Measurements from ENCODE around the gene COX19.

DNA sequence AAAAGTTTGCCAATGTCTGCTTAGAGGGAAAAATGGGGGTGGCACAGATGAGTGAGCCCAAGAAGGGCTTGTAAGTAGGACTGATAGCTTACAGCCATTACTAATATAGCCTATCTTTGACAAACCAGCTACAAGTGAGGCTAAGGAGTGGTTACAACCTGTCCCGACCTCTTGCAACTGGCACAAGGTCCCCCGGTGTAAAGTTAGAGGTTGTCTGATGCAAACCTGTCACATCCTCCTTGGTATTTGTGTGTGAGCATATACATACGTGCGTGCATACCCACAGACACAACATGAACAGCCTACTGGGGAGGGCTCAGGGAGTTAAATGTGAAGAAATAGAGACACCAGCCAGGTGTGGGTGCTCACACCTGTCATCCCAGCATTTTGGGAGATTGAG, 35.5 kb downstream of the COX19 start:
- no peak for TF ChIP-seq POLR2AphosphoS5 (IDR thresholded peaks at IDR 0.05; ENCODE audit: low read depth, low read length)
- TF ChIP-seq, protein P1, sequence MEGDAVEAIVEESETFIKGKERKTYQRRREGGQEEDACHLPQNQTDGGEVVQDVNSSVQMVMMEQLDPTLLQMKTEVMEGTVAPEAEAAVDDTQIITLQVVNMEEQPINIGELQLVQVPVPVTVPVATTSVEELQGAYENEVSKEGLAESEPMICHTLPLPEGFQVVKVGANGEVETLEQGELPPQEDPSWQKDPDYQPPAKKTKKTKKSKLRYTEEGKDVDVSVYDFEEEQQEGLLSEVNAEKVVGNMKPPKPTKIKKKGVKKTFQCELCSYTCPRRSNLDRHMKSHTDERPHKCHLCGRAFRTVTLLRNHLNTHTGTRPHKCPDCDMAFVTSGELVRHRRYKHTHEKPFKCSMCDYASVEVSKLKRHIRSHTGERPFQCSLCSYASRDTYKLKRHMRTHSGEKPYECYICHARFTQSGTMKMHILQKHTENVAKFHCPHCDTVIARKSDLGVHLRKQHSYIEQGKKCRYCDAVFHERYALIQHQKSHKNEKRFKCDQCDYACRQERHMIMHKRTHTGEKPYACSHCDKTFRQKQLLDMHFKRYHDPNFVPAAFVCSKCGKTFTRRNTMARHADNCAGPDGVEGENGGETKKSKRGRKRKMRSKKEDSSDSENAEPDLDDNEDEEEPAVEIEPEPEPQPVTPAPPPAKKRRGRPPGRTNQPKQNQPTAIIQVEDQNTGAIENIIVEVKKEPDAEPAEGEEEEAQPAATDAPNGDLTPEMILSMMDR (IDR thresholded peaks at IDR 0.05) = no peak
- TF ChIP-seq, protein P2, sequence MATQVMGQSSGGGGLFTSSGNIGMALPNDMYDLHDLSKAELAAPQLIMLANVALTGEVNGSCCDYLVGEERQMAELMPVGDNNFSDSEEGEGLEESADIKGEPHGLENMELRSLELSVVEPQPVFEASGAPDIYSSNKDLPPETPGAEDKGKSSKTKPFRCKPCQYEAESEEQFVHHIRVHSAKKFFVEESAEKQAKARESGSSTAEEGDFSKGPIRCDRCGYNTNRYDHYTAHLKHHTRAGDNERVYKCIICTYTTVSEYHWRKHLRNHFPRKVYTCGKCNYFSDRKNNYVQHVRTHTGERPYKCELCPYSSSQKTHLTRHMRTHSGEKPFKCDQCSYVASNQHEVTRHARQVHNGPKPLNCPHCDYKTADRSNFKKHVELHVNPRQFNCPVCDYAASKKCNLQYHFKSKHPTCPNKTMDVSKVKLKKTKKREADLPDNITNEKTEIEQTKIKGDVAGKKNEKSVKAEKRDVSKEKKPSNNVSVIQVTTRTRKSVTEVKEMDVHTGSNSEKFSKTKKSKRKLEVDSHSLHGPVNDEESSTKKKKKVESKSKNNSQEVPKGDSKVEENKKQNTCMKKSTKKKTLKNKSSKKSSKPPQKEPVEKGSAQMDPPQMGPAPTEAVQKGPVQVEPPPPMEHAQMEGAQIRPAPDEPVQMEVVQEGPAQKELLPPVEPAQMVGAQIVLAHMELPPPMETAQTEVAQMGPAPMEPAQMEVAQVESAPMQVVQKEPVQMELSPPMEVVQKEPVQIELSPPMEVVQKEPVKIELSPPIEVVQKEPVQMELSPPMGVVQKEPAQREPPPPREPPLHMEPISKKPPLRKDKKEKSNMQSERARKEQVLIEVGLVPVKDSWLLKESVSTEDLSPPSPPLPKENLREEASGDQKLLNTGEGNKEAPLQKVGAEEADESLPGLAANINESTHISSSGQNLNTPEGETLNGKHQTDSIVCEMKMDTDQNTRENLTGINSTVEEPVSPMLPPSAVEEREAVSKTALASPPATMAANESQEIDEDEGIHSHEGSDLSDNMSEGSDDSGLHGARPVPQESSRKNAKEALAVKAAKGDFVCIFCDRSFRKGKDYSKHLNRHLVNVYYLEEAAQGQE (IDR thresholded peaks at IDR 0.05; ENCODE audit: insufficient read depth in 1 of 2, low read depth in 2 of 2, low read length in 1 of 2) = no peak
- TF ChIP-seq SIN3A (IDR thresholded peaks at IDR 0.05; ENCODE audit: borderline replicate concordance, insufficient read depth, low read depth, low read length) = no peak

All from Panc1 (cell line).